HUES64 (cell line): ENCODE data around the gene KCNAB2.

Experiments used
- H3K27ac ChIP-seq: 2 replicates; pipeline ENCODE4 v1.7.0; 2013; ENCODE audit warnings: low read depth, low read length, inconsistent platforms
- H3K27me3 ChIP-seq: 2 replicates; pipeline ENCODE4 v1.6.1; 2013; ENCODE audit warnings: mild to moderate bottlenecking, low read length; ENCODE audit not compliant: insufficient read depth
- H3K36me3 ChIP-seq: 2 replicates; pipeline ENCODE4 v1.6.1; 2013; ENCODE audit warnings: mild to moderate bottlenecking, low read length; ENCODE audit not compliant: insufficient read depth
- H3K4me1 ChIP-seq: 2 replicates; pipeline ENCODE4 v1.6.1; 2013; ENCODE audit warnings: mild to moderate bottlenecking, low read length, moderate library complexity; ENCODE audit not compliant: insufficient read depth
- H3K4me3 ChIP-seq: 2 replicates; pipeline ENCODE4 v1.5.1; 2013; ENCODE audit warnings: mild to moderate bottlenecking, low read length, moderate library complexity
- H3K9ac ChIP-seq: 2 replicates; pipeline ENCODE4 v1.6.1; 2013; ENCODE audit warnings: mild to moderate bottlenecking, low read depth, low read length
- H3K9me3 ChIP-seq: 2 replicates; pipeline ENCODE4 v1.6.1; 2013; ENCODE audit warnings: low read depth, low read length; ENCODE audit not compliant: insufficient read depth
- WGBS: fragments of 150-250, 120-280 bp; methylation state at CpG from one replicate; pipeline ENCODE4 v1.1.7; 2013; ENCODE audit warnings: missing lambda C conversion rate; 5-methylcytosine and 5-hydroxymethylcytosine counted together

Gene KCNAB2

DNA sequence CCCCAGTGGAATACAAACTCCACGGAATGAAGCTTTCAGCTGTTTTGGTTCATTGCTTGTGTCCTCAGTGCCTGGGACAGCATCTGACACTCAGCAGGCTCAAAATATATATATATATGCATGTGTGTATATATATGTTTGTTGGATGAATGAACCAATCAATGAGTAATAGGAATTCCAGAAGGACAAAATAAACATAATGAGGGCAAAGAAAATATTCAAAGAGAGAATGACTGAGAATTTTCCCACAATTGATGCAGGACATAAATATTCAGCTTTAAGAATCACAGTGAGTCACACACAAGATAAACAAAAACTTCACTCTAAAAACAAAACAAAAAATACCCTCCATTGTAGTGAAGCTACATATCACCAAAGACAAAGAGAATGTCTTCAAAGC, 70.4 kb downstream of the KCNAB2 start:
- no peak overlapping the region for H3K4me3 ChIP-seq
- no peak overlapping the region for H3K9ac ChIP-seq
- WGBS, result 87% methylated on average over 1 of the region's 1 CpG
- no peaks in the 10 kb centered on the region for H3K27me3 ChIP-seq
- no peaks in the 10 kb centered on the region for H3K4me1 ChIP-seq
- H3K36me3 ChIP-seq, result no peaks in the 10 kb centered on the region
- peaks cover 11% of the 10 kb centered on the region; the same call in 1 of the 2 replicates for H3K9me3 ChIP-seq
- H3K27ac ChIP-seq, result no peak overlapping the region

DNA sequence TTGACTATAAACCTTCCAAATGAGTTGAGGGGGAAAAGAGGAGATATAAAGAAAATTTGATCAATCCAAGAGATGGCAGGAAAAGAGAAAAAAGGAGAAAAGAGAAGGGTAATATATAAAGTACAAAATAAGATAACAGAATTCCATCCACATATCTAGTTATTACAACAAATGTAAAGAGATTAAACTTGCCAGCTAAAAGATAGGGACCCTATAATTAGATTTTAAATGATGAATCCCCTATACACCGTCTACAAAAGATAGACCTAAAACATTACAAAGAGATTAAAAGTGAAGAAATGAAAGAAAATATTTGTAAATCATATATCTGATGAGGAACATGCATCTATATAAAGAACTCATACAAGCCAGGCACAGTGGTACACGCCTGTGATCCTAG, 71.4 kb downstream of the KCNAB2 start:
- Histone ChIP-seq H3K9ac (no peak overlapping the region), H3K4me3 (no peak overlapping the region), H3K4me1 (no peaks in the 10 kb centered on the region), H3K36me3 (no peaks in the 10 kb centered on the region), H3K27me3 (no peaks in the 10 kb centered on the region), H3K9me3 (peaks cover 11% of the 10 kb centered on the region; the same call in 1 of the 2 replicates), H3K27ac (no peak overlapping the region)
- WGBS, result 82% methylated on average over 1 of the region's 2 CpGs

DNA sequence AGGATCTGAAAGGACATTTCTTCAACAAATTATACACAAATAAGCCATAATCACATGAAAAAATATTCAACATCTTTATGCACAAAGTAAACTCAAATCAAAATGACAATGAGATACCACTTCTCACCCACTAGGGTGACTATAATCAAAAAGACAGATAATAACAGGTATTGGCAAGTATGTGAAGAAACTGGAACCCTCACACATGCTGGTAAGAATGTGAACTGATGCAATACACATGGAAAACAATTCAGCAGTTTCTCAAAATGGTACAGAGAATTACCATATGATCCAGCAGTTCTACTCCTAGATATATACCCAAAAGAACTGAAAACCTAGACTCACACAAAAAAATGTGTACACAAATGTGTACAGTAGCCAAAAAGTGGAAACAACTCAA, 71.9 kb downstream of the KCNAB2 start:
- H3K4me3 ChIP-seq, result no peak overlapping the region
- H3K9me3 ChIP-seq, result peaks cover 11% of the 10 kb centered on the region; the same call in 1 of the 2 replicates
- no peaks in the 10 kb centered on the region for H3K27me3 ChIP-seq
- H3K9ac ChIP-seq, result no peak overlapping the region
- H3K4me1 ChIP-seq, result no peaks in the 10 kb centered on the region
- no peak overlapping the region for H3K27ac ChIP-seq
- no peaks in the 10 kb centered on the region for H3K36me3 ChIP-seq

DNA sequence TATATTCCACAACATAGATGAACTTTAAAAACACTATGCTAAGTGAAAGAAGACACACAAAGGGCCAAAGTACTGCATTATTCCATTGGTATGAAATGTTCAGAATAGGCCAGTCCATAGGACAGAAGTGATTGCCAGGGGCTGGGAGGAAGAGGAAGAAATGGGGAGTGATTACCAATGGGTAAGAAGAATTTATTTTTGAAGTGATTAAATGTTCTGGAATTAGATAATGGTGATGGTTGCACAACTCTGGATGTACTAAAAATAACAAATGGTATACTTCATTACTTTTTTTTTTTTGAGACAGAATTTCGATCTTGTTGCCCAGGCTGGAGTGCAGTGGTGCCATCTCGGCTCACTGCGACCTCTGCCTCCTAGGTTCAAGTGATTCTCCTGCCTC, 72.7 kb downstream of the KCNAB2 start:
- Histone ChIP-seq H3K36me3 (no peaks in the 10 kb centered on the region), H3K27me3 (no peaks in the 10 kb centered on the region), H3K9me3 (peaks cover 11% of the 10 kb centered on the region; the same call in 1 of the 2 replicates), H3K4me1 (no peaks in the 10 kb centered on the region), H3K4me3 (no peak overlapping the region), H3K9ac (no peak overlapping the region), H3K27ac (no peak overlapping the region)
- WGBS, result 100% methylated on average over 3 of the region's 3 CpGs

DNA sequence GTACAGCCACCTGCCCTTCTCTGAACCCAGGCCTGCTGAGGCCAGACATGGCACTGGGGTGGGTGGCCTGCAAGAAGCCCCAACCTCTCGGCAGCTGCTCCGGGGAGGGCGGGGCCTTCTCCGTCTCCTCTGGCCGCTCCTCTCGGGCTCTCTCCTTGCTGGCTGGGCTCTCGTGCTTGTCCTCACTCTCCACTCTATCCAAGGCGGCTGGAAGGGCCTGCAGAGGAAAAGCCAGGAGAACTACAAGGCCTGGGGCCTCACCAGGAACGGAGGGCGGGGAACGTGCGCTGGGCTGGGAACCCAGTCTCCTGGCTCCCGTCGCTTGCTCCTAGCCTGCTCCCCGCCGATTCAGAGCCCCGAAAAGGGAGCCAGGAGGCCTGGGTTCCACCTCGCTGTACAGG, 75.3 kb downstream of the KCNAB2 start:
- Histone ChIP-seq H3K27me3 (no peaks in the 10 kb centered on the region; the same call in 1 of the 2 replicates), H3K4me3 (no peak overlapping the region), H3K4me1 (no peaks in the 10 kb centered on the region), H3K9ac (no peak overlapping the region), H3K27ac (no peak overlapping the region), H3K9me3 (peaks cover 11% of the 10 kb centered on the region; the same call in 1 of the 2 replicates), H3K36me3 (no peaks in the 10 kb centered on the region)
- 92% methylated on average over 18 of the region's 18 CpGs for WGBS

DNA sequence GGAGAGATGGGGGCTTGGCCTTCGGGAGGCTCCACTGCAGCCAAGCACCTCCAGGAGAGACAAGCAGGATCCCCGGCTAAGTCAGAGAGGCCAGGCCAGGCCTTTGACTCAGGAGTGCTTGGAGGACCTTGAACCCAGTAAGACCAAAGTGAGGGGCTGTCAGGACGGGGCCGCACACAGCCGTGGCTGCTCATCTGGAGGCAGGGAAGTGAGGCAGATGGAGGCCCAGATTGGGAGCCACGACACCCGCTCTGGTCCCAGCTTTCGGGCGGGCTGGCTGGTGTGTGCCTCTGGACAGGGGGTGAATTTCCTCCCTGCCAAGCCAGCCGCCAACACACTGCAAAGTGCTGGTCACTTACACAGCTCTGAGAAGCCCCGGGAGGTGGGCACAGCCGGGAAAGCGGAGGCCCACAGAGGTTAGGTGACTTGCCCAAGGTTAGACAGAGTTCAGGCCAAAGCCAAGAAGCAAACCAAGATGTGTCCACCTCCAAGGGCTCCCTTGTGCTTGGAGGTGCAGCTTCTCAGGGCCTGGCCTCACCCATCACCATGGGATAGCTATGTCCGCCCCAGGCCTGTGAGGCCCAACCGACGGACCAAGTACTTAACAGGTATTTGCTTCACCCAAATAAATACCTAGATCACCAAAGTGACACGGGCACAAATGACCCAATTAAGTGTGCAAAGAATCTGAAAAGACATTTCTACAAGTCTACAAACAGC, 76.1 kb downstream of the KCNAB2 start:
- H3K4me3 ChIP-seq, result no peak overlapping the region
- H3K27me3 ChIP-seq, result no peaks in the 10 kb centered on the region; the same call in none of the 2 replicates
- H3K36me3 ChIP-seq, result no peaks in the 10 kb centered on the region
- 94% methylated on average over 17 of the region's 17 CpGs for WGBS
- no peaks in the 10 kb centered on the region for H3K4me1 ChIP-seq
- H3K27ac ChIP-seq, result no peak overlapping the region
- peaks cover 7% of the 10 kb centered on the region; the same call in 1 of the 2 replicates for H3K9me3 ChIP-seq
- H3K9ac ChIP-seq, result no peak overlapping the region

DNA sequence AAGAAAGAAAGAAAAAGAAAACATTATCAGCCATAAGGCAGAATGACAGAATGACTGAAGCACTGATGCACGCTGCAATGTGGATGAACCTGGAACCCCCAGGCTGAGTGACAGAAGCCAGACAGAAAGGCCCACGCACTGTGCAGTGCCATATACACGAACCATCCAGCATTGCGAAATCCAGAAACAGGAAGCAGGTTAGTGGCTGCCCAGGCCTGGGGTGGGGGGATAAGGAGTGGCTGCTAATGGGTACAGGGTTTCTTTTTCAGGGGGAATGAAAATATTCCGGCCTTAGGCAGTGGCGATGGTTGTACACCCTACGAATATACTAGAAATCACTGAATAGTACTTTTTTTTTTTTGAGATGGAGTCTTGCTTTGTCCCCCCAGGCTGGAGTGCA, 77.4 kb downstream of the KCNAB2 start:
- no peaks in the 10 kb centered on the region for H3K36me3 ChIP-seq
- H3K27ac ChIP-seq, result no peak overlapping the region
- no peaks in the 10 kb centered on the region for H3K9me3 ChIP-seq
- no peak overlapping the region for H3K9ac ChIP-seq
- H3K27me3 ChIP-seq, result no peaks in the 10 kb centered on the region; the same call in none of the 2 replicates
- H3K4me1 ChIP-seq, result no peaks in the 10 kb centered on the region
- no peak overlapping the region for H3K4me3 ChIP-seq
- 96% methylated on average over 5 of the region's 7 CpGs for WGBS

DNA sequence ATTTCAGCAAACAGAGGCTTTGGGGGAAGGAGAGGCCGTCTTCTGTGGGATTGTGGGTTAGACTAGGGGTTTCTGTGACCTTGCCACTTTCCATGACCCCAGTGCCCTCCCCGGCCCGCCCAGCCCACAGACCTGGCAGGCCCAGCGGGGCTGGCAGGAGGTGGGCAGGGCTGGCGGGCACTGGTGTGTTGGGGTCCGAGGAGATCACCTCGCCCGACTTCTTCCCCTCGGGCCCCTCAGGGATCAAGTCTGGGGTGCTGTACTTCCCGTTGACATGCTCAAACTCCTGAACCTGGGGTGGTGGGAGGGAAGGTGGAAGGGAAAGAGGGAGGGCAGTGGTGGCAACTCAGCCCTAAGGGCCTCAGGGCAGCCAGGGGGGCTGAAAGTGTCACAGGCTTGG, 78.1 kb downstream of the KCNAB2 start:
- 95% methylated on average over 10 of the region's 10 CpGs for WGBS
- Histone ChIP-seq H3K9ac (no peak overlapping the region), H3K4me1 (no peaks in the 10 kb centered on the region), H3K27me3 (peaks cover 5% of the 10 kb centered on the region), H3K4me3 (no peak overlapping the region), H3K36me3 (no peaks in the 10 kb centered on the region), H3K9me3 (no peaks in the 10 kb centered on the region), H3K27ac (no peak overlapping the region)

DNA sequence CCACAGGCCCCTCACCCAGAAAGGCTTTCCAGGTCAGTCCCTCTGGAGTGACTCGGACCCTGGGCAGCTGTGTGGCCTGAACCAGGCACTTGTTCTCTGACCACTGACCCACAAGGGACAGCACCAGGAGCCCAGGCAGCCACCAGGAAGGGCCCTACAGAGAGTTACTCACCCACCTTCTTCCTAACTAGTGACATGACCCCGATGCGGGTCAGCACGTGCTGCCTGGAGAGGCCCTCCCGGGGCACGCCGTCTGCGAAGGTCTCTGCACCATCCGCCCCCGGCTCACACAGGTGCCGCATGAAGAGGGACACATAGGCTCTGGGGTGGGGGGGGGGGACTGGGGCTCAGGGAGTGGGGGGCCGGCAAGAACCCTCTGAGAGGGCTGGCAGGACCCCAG, 78.7 kb downstream of the KCNAB2 start:
- no peaks in the 10 kb centered on the region for H3K4me1 ChIP-seq
- whole genome bisulfite sequencing, result 92% methylated on average over 12 of the region's 12 CpGs
- no peak overlapping the region for H3K9ac ChIP-seq
- no peak overlapping the region for H3K27ac ChIP-seq
- H3K9me3 ChIP-seq, result no peaks in the 10 kb centered on the region
- H3K4me3 ChIP-seq, result no peak overlapping the region
- no peaks in the 10 kb centered on the region for H3K36me3 ChIP-seq
- peaks cover 5% of the 10 kb centered on the region for H3K27me3 ChIP-seq

DNA sequence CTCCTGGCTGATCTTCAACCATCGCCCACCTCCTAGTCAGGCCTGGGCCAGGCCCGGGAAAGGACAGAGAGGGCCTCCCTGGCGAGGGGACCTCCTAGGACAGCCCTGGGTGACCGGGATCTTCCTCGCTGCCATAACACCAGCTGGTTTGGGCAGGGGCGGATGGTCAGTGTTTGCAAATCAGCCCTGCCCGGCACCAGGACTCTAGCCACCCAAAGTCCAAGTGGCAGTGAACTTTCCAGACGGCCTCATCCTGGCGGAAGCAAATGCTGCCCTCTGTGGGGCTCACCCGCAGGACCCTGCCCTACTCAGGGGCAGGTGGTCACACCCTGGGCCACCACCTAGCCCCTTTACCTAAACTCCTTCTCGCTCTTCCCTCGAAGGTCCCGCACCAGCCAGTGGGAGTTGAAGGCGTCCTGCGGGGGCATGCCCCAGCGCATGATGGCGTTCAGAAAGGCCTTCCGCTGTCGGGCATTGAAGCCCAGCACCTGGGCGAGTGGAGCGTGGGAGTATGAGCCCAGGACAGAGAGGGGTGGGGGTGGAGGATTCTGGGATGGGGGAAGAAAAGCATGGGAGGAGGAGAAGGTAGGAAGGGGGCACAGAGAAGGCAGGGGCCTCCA, 79.2 kb downstream of the KCNAB2 start:
- Histone ChIP-seq H3K27ac (no peak overlapping the region), H3K4me1 (no peaks in the 10 kb centered on the region), H3K4me3 (no peak overlapping the region), H3K9ac (no peak overlapping the region), H3K9me3 (no peaks in the 10 kb centered on the region), H3K27me3 (peaks cover 5% of the 10 kb centered on the region), H3K36me3 (no peaks in the 10 kb centered on the region)
- 92% methylated on average over 21 of the region's 21 CpGs for WGBS

DNA sequence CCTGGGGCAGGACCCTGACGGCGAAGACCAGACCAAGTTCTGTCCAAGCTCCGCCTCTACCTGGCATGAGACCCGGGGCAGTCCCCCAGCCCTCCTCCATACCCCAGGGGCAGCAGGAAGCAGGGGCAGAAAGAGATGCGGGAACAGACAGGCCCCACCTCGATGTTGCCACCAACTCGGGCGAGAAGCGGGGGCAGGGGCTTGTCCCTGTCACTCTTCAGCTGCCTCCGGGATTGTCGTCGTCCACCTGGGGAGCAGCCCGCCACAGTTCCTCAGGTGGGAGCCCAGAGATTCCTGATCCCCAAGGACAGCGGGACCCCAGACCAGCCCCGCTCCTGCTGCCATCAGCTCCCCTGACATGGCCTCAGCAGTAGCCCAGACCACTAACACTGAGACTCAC, 79.7 kb downstream of the KCNAB2 start:
- 85% methylated on average over 15 of the region's 15 CpGs for WGBS
- Histone ChIP-seq H3K4me3 (no peak overlapping the region), H3K36me3 (no peaks in the 10 kb centered on the region), H3K4me1 (no peaks in the 10 kb centered on the region), H3K9me3 (no peaks in the 10 kb centered on the region), H3K27ac (no peak overlapping the region), H3K9ac (no peak overlapping the region), H3K27me3 (peaks cover 5% of the 10 kb centered on the region)
